T-helper 1 cell (primary cell): ENCODE results near the gene METTL1.
"Not testable (repeated sequence)": the region's sequence is repeated elsewhere in the genome, so short reads cannot be mapped to it uniquely, and the experiment has no call there.

Experiments
- DNase-seq, 5 donors: peaks; one replicate each; pipeline ENCODE4 v3.0.0-alpha.2; 2012 to 2020
- total RNA-seq, 4 donors: gene quantifications; one replicate each; lab custom pipeline; 2026; lab: John Stamatoyannopoulos, UW

METTL1 gene
- total RNA-seq: 3.2 to 7.0 (median 4.5) reads per million in 4 donors

- DNase-seq: peak; percentile 74 to 94 (median 82)
These were observed at the start of gene METTL1 for GRCh38 chr12:57771873-57772428. Gene METTL1, minus strand, starts transcription at chr12:57772105. Its CDS starts 22 bp downstream, at chr12:57772083.

GRCh38 chr12:57821015-57821414 is 49.1 kb upstream of the METTL1 start:
- not testable (repeated sequence) for DNase-seq

- DNase-seq: not testable (repeated sequence)
These were observed 48.2 kb upstream of the METTL1 start for GRCh38 chr12:57820119-57820518.

- not testable (repeated sequence) for DNase-seq
These were observed 46.1 kb upstream of the METTL1 start for GRCh38 chr12:57817990-57818331.

GRCh38 chr12:57817261-57817989 is 45.5 kb upstream of the METTL1 start:
- no peak for DNase-seq

- no peak for DNase-seq
These were observed 44.9 kb upstream of the METTL1 start for GRCh38 chr12:57816855-57817151.

- DNase-seq: no peak
These were observed 44.3 kb upstream of the METTL1 start for GRCh38 chr12:57816001-57816854.

GRCh38 chr12:57815177-57816000 is 43.5 kb upstream of the METTL1 start:
- peak in 1 of 5 donors; percentile 12 for DNase-seq

- no peak for DNase-seq
These were observed 42.3 kb upstream of the METTL1 start for GRCh38 chr12:57813971-57814772.

- no peak for DNase-seq
These were observed 41.4 kb upstream of the METTL1 start for GRCh38 chr12:57813111-57813970.

- DNase-seq: no peak
These were observed 39.3 kb upstream of the METTL1 start for GRCh38 chr12:57811028-57811755.

GRCh38 chr12:57810450-57810849 is 38.5 kb upstream of the METTL1 start:
- no peak for DNase-seq

- DNase-seq: no peak
These were observed 37.5 kb upstream of the METTL1 start for GRCh38 chr12:57809425-57809824.

- DNase-seq: no peak
These were observed 36.4 kb upstream of the METTL1 start for GRCh38 chr12:57808351-57808750.

GRCh38 chr12:57807285-57807684 is 35.4 kb upstream of the METTL1 start:
- no peak for DNase-seq

GRCh38 chr12:57806677-57807076 is 34.8 kb upstream of the METTL1 start:
- no peak for DNase-seq

GRCh38 chr12:57803319-57803893 is 31.5 kb upstream of the METTL1 start:
- DNase-seq: peak in 2 of 5 donors; percentile 12 to 24

GRCh38 chr12:57802607-57803006 is 30.7 kb upstream of the METTL1 start:
- no peak for DNase-seq

GRCh38 chr12:57800965-57801364 is 29.1 kb upstream of the METTL1 start:
- DNase-seq: no peak

GRCh38 chr12:57797933-57798332 is 26.0 kb upstream of the METTL1 start:
- DNase-seq: no peak
